HepG2 (cell line): ENCODE results near the gene LGALS1. TPM values are rescaled to one million over a fixed set of nuclear protein-coding genes. Genes with fewer than 3 reads are reported as not detected.

Experiments used
- DZIP1 ChIP-seq: sonication (generic); formaldehyde crosslinking; IDR thresholded peaks from 2 replicates; pipeline ENCODE4 v1.5.0; 2020; ENCODE audit warnings: mild to moderate bottlenecking, missing genetic modification reagents
- EED ChIP-seq: sonication (generic); formaldehyde crosslinking; IDR thresholded peaks from 2 replicates; pipeline ENCODE4 v1.5.0; 2020; ENCODE audit warnings: mild to moderate bottlenecking, missing genetic modification reagents
- GFI1 ChIP-seq: sonication (generic); formaldehyde crosslinking; IDR thresholded peaks from 2 replicates; pipeline ENCODE4 v1.5.0; 2020; ENCODE audit warnings: missing genetic modification reagents, mild to moderate bottlenecking, borderline replicate concordance
- KDM4B ChIP-seq: sonication (generic); formaldehyde crosslinking; IDR thresholded peaks from 2 replicates; pipeline ENCODE4 v1.4.0; 2020; ENCODE audit warnings: missing genetic modification reagents
- MNT ChIP-seq: fragments of 450-650 bp; IDR thresholded peaks from 2 replicates; pipeline ENCODE4 v1.6.1; 2016
- POLR2AphosphoS5 ChIP-seq: IDR thresholded peaks from 2 replicates; pipeline ENCODE4 v1.6.1; 2012; ENCODE audit warnings: low read depth, low read length
- PTBP1 ChIP-seq: fragments of 200-400 bp; formaldehyde crosslinking; IDR thresholded peaks from 2 replicates; pipeline ENCODE4 v1.6.1; 2018; ENCODE audit warnings: low read length, low read depth; ENCODE audit not compliant: poor library complexity, severe bottlenecking
- RFXAP ChIP-seq: sonication (generic); formaldehyde crosslinking; IDR thresholded peaks from 2 replicates; pipeline ENCODE4 v1.4.0; 2020; ENCODE audit warnings: missing genetic modification reagents, borderline replicate concordance
- RORA ChIP-seq: sonication (generic); formaldehyde crosslinking; IDR thresholded peaks from 2 replicates; pipeline ENCODE4 v1.5.0; 2020; ENCODE audit warnings: mild to moderate bottlenecking, missing genetic modification reagents, moderate library complexity
- THAP8 ChIP-seq: sonication (generic); formaldehyde crosslinking; IDR thresholded peaks from 2 replicates; pipeline ENCODE4 v1.5.1; 2020; ENCODE audit warnings: missing genetic modification reagents, mild to moderate bottlenecking, borderline replicate concordance
- XBP1 ChIP-seq: sonication (generic); formaldehyde crosslinking; IDR thresholded peaks from 2 replicates; pipeline ENCODE4 v1.5.0; 2020; ENCODE audit warnings: missing genetic modification reagents
- ZNF34 ChIP-seq: sonication (generic); formaldehyde crosslinking; IDR thresholded peaks from 2 replicates; pipeline ENCODE4 v1.4.0; 2020; ENCODE audit warnings: mild to moderate bottlenecking, missing genetic modification reagents, borderline replicate concordance
- ZNF407 ChIP-seq: sonication (generic); formaldehyde crosslinking; IDR thresholded peaks from one replicate; pipeline ENCODE4 v1.5.1; 2020; ENCODE audit warnings: mild to moderate bottlenecking, missing genetic modification reagents; ENCODE audit errors: not compliant biosample characterization
- ZNF644 ChIP-seq: IDR thresholded peaks from 2 replicates; pipeline ENCODE4 v1.6.1; 2016; ENCODE audit warnings: low read depth
- ZNF83 ChIP-seq: sonication (generic); formaldehyde crosslinking; IDR thresholded peaks from 2 replicates; pipeline ENCODE4 v1.4.0; 2020; ENCODE audit warnings: missing genetic modification reagents, mild to moderate bottlenecking, borderline replicate concordance
- polyA plus RNA-seq, 8 experiments: library from polyadenylated mRNA; depleted of rRNA in 3 of 8; stranded (reverse) in 7 of 8; unstranded in 1 of 8; fragments of >200 nt; fragmentation: Illumina TruSeq in 4 of 8; extraction: Trizol in 4 of 8; gene quantifications; 2 replicates each; pipeline versions ENCODE4 v1.2.1 to v1.2.3, GENCODE V29; 2011 to 2016; ENCODE audit warnings: low read depth in 4 of 8, missing spikeins in 1 of 8, mixed read lengths in 1 of 8; ENCODE audit not compliant: insufficient read depth in 1 of 8
- total RNA-seq, 5 experiments: library from RNA; depleted of rRNA; stranded (reverse); fragments of >200 nt; fragmentation: Illumina TruSeq; extraction: Trizol; gene quantifications; 2 replicates each; pipeline ENCODE4 v1.2.3, GENCODE V29; 2016; ENCODE audit warnings: low read depth in 1 of 5

LGALS1 gene
- total and polyA plus RNA-seq, 2 of the 13 experiments (the other 11 are each of a cell fraction or from before 2014, with no cell fraction given), result 103 to 858 TPM

GRCh38 chr22:37686002-37686982 is 10.9 kb downstream of the LGALS1 start, which contains the start of gene NOL12 (continued):
- TF ChIP-seq ZNF407 (CRISPR knock-in tag) (peak; percentile 38), ZNF83 (CRISPR knock-in tag) (no peak), RFXAP (peak; percentile 66; the same call in 1 of the 2 replicates), PTBP1 (no peak), ZNF34 (CRISPR knock-in tag) (no peak), MNT (peak; percentile 40), RORA (no peak), THAP8 (no peak), POLR2AphosphoS5 (peak; percentile 49; the same call in 1 of the 2 replicates), EED (CRISPR knock-in tag) (peak; percentile 89), ZNF644 (CRISPR knock-in tag) (no peak), GFI1 (CRISPR knock-in tag) (peak; percentile 57; the same call in 1 of the 2 replicates), KDM4B (CRISPR knock-in tag) (peak; percentile 79), XBP1 (no peak), DZIP1 (no peak)
